ENCODE measurements around the gene SNAPIN. TPM values are rescaled to one million over a fixed set of nuclear protein-coding genes. Genes with fewer than 3 reads are reported as not detected.

The SNAPIN gene
- total and polyA plus RNA-seq, 9 of the 15 experiments (the other 6 are each of a cell fraction or from before 2014, with no cell fraction given) = 11.2 to 43.9 (median 32.3) TPM

DNA sequence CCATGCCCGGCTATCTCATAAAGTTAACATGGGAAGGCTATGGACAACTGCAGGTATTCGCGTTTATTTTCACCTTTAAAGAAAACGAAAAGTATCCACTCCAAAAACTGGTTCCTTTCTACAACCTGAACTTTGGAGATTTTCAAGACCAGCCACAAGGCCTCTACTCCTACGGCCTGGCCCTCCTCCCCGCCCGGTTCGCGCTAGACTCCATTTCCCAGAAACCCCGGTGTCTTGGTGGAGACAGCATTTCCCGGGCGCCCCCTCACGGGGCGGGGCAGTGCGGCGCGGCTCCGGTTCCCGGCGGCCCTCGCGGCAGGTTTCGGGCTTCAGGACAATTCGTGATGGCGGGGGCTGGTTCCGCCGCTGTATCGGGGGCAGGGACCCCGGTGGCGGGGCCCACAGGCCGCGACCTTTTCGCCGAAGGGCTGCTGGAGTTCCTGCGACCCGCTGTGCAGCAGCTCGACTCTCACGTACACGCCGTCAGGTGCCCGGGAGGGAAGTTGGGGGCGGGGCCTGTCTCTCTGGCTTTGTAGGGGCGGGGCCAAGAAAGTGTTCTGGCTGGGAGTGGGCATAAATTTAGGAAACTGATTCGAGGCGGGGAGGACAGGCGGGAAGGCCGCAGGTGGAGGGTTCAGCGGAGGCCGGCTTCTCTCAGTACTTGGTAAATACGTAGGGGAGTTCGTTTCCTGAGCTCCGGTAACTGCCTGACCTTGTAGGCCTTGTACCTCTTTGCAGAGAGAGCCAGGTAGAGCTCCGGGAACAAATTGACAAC lies at the start of gene SNAPIN (continued):
- no peak for TF ChIP-seq DDX20 (tag; IDR thresholded peaks at IDR 0.05; ENCODE audit: low read depth)
- TF ChIP-seq ZNF124 (CRISPR knock-in tag; IDR thresholded peaks at IDR 0.05) = no peak
- no peak for TF ChIP-seq ZNF57 (CRISPR knock-in tag; IDR thresholded peaks at IDR 0.05)
- TF ChIP-seq GTF2A2 (tag; IDR thresholded peaks at IDR 0.05) = no peak
- TF ChIP-seq KLF16 (IDR thresholded peaks at IDR 0.05) = no peak
- TF ChIP-seq SOX6 (IDR thresholded peaks at IDR 0.05) = peak; percentile 12; the same call in 1 of the 2 replicates
- no peak for TF ChIP-seq COPS2 (conservative IDR thresholded peaks at IDR 0.05)
- no peak for TF ChIP-seq FOXK2 (conservative IDR thresholded peaks at IDR 0.05 in 1 of 2, IDR thresholded peaks at IDR 0.05 in 1 of 2; ENCODE audit: low read depth in 2 of 2)
- TF ChIP-seq SMAD1 (IDR thresholded peaks at IDR 0.05; ENCODE audit: low read depth, low read length, partially characterized antibody) = no peak
- no peak for TF ChIP-seq ZFPM2 (CRISPR knock-in tag; IDR thresholded peaks at IDR 0.05)
- TF ChIP-seq, protein P1, sequence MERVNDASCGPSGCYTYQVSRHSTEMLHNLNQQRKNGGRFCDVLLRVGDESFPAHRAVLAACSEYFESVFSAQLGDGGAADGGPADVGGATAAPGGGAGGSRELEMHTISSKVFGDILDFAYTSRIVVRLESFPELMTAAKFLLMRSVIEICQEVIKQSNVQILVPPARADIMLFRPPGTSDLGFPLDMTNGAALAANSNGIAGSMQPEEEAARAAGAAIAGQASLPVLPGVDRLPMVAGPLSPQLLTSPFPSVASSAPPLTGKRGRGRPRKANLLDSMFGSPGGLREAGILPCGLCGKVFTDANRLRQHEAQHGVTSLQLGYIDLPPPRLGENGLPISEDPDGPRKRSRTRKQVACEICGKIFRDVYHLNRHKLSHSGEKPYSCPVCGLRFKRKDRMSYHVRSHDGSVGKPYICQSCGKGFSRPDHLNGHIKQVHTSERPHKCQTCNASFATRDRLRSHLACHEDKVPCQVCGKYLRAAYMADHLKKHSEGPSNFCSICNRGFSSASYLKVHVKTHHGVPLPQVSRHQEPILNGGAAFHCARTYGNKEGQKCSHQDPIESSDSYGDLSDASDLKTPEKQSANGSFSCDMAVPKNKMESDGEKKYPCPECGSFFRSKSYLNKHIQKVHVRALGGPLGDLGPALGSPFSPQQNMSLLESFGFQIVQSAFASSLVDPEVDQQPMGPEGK (CRISPR knock-in tag; IDR thresholded peaks at IDR 0.05; ENCODE audit: borderline replicate concordance) = no peak
- no peak for TF ChIP-seq ZKSCAN3 (CRISPR knock-in tag; IDR thresholded peaks at IDR 0.05)
- no peak for TF ChIP-seq FUS (optimal IDR thresholded peaks at IDR 0.05; ENCODE audit: low read depth, low read length)
- TF ChIP-seq KDM5B (IDR thresholded peaks at IDR 0.05; ENCODE audit: insufficient replicate concordance, low read depth, low read length) = peak; percentile 78
- TF ChIP-seq NFIX (CRISPR knock-in tag; IDR thresholded peaks at IDR 0.05; ENCODE audit: low read depth) = no peak
- TF ChIP-seq GTF2F1 (IDR thresholded peaks at IDR 0.05; ENCODE audit: low read depth, low read length) = no peak
- TF ChIP-seq, protein P2, sequence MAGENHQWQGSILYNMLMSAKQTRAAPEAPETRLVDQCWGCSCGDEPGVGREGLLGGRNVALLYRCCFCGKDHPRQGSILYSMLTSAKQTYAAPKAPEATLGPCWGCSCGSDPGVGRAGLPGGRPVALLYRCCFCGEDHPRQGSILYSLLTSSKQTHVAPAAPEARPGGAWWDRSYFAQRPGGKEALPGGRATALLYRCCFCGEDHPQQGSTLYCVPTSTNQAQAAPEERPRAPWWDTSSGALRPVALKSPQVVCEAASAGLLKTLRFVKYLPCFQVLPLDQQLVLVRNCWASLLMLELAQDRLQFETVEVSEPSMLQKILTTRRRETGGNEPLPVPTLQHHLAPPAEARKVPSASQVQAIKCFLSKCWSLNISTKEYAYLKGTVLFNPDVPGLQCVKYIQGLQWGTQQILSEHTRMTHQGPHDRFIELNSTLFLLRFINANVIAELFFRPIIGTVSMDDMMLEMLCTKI (IDR thresholded peaks at IDR 0.05; ENCODE audit: partially characterized antibody) = no peak
- TF ChIP-seq, protein P3, sequence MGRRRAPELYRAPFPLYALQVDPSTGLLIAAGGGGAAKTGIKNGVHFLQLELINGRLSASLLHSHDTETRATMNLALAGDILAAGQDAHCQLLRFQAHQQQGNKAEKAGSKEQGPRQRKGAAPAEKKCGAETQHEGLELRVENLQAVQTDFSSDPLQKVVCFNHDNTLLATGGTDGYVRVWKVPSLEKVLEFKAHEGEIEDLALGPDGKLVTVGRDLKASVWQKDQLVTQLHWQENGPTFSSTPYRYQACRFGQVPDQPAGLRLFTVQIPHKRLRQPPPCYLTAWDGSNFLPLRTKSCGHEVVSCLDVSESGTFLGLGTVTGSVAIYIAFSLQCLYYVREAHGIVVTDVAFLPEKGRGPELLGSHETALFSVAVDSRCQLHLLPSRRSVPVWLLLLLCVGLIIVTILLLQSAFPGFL (CRISPR knock-in tag; IDR thresholded peaks at IDR 0.05) = no peak
- TF ChIP-seq ILK (tag; IDR thresholded peaks at IDR 0.05; ENCODE audit: borderline replicate concordance, low read depth) = no peak
- TF ChIP-seq KAT2B (IDR thresholded peaks at IDR 0.05; ENCODE audit: low read depth, low read length) = no peak
- TF ChIP-seq ZNF24 (IDR thresholded peaks at IDR 0.05) = no peak
- TF ChIP-seq SNRNP70 (optimal IDR thresholded peaks at IDR 0.05; ENCODE audit: low read depth, low read length) = no peak
- no peak for TF ChIP-seq NFIC (IDR thresholded peaks at IDR 0.05)
- no peak for TF ChIP-seq FOXA1 (IDR thresholded peaks at IDR 0.05; ENCODE audit: borderline replicate concordance)
- TF ChIP-seq, protein P4, sequence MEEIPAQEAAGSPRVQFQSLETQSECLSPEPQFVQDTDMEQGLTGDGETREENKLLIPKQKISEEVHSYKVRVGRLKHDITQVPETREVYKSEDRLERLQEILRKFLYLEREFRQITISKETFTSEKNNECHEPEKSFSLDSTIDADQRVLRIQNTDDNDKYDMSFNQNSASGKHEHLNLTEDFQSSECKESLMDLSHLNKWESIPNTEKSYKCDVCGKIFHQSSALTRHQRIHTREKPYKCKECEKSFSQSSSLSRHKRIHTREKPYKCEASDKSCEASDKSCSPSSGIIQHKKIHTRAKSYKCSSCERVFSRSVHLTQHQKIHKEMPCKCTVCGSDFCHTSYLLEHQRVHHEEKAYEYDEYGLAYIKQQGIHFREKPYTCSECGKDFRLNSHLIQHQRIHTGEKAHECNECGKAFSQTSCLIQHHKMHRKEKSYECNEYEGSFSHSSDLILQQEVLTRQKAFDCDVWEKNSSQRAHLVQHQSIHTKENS (CRISPR knock-in tag; IDR thresholded peaks at IDR 0.05) = no peak

Data from K562 (cell line).